Measurements from ENCODE around the gene DCUN1D5. TPM values are rescaled to one million over a fixed set of nuclear protein-coding genes. Genes with fewer than 3 reads are reported as not detected.
A peak's percentile ranks its signal among the peaks of the same experiment; 100 is the strongest.

Gene DCUN1D5
- total RNA-seq, 1 donor from 2014 or later: 83.5 TPM

DNA sequence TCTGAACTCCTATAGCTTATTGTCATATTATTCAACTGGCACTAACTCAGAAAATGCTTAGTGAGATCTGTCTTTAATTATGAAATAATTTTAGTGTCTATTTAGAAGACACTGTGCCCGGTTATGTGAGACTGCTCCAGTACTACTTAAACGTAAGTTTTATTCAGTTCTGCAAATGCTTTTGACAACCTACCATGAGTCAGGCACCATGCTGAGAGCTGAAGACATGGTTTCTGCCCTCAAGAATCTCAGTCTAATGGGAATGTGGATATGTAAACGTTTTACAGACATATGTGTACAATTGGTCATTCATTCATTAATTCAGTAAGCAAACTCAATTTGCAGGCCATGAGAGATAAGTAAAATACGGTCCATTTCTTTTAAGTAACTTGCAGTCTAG, 40.0 kb downstream of the DCUN1D5 start:
- TF ChIP-seq, protein P1, sequence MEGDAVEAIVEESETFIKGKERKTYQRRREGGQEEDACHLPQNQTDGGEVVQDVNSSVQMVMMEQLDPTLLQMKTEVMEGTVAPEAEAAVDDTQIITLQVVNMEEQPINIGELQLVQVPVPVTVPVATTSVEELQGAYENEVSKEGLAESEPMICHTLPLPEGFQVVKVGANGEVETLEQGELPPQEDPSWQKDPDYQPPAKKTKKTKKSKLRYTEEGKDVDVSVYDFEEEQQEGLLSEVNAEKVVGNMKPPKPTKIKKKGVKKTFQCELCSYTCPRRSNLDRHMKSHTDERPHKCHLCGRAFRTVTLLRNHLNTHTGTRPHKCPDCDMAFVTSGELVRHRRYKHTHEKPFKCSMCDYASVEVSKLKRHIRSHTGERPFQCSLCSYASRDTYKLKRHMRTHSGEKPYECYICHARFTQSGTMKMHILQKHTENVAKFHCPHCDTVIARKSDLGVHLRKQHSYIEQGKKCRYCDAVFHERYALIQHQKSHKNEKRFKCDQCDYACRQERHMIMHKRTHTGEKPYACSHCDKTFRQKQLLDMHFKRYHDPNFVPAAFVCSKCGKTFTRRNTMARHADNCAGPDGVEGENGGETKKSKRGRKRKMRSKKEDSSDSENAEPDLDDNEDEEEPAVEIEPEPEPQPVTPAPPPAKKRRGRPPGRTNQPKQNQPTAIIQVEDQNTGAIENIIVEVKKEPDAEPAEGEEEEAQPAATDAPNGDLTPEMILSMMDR (IDR thresholded peaks at IDR 0.05; ENCODE audit: insufficient read depth, low read length, poor library complexity, severe bottlenecking): no peak
- Histone ChIP-seq H3K27me3 (ENCODE audit: control insufficient read depth, insufficient read depth, low read length) (no peaks in the 10 kb centered on the region), H3K4me3 (ENCODE audit: low read depth, low read length) (no peak overlapping the region), H3K36me3 (ENCODE audit: control insufficient read depth, insufficient read depth, low read length) (no peaks in the 10 kb centered on the region)
- DNase-seq (ENCODE audit: low read depth): peak; percentile 62

DNA sequence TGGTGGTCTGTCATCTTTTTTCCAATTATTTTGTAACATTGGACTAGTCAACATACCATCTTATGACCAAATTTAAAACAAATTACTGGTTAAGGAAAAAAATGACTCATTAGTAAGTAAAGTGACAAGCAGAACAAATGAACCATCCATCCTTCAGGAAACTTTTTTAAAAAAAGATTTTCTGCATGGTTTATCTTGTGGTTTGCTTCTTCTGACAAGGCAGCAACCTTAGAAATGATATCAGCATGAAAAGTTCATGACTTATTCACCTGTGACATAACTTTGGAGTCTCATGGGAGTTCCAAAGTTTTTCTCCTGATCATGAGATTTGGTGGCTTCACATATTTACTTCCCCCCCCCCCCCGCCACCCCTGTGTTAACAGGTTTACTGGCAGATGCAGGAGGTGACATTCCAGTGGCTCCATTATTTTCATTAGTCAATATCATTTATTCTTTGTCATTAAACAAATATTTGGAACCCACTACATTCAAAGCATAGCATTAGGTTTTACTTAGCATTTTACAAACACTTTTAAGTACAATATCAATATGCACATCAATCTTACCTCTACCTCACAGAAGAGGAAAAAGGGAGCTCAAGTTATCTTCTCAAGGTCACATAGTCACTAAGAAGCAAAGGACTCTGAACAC, 40.7 kb downstream of the DCUN1D5 start:
- H3K4me3 ChIP-seq (ENCODE audit: low read depth, low read length): no peak overlapping the region
- H3K27me3 ChIP-seq (ENCODE audit: control insufficient read depth, insufficient read depth, low read length): no peaks in the 10 kb centered on the region
- TF ChIP-seq, protein P1 (IDR thresholded peaks at IDR 0.05; ENCODE audit: insufficient read depth, low read length, poor library complexity, severe bottlenecking): no peak
- no peaks in the 10 kb centered on the region for H3K36me3 ChIP-seq (ENCODE audit: control insufficient read depth, insufficient read depth, low read length)
- peak; percentile 50 for DNase-seq (ENCODE audit: low read depth)

DNA sequence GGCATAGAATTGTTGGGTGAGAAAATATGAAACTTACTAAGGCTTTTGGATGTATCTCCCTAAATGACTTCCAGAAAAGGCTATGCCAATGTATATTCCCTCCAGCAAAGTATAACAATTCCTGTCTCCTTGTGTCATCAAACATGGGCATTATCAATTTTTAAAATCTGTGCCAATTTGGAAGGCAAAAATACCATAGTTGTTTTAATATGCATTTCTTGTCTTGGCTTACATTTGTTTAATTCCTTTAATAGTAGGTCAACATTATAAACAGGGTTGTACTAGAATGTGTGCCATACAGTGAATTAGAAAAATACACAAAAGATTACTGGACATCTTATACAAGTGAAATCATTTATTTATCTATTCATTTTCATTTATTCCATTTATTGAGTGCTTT, 41.6 kb downstream of the DCUN1D5 start:
- TF ChIP-seq, protein P1 (IDR thresholded peaks at IDR 0.05; ENCODE audit: insufficient read depth, low read length, poor library complexity, severe bottlenecking): no peak
- Histone ChIP-seq H3K27me3 (ENCODE audit: control insufficient read depth, insufficient read depth, low read length) (no peaks in the 10 kb centered on the region), H3K4me3 (ENCODE audit: low read depth, low read length) (no peak overlapping the region), H3K36me3 (ENCODE audit: control insufficient read depth, insufficient read depth, low read length) (no peaks in the 10 kb centered on the region)
- DNase-seq (ENCODE audit: low read depth): no peak

DNA sequence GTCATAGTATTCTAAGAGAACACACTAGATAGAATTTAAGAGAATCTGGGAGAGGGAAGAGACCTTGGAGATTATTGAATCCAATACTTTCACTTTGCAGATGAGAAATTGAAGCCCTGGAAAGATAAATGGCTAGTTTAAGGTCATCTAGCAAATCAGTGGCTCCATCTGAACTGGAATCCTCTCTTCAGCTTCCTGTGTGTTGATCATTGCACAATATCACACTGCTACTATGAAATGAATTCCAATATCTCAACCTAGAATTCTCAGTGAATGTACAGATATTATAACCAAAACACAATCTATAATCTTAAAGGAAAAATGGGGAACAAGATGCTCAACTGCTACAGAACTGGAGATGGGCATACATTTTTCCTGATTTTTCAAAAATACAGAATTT, 44.1 kb downstream of the DCUN1D5 start:
- TF ChIP-seq, protein P1 (IDR thresholded peaks at IDR 0.05; ENCODE audit: insufficient read depth, low read length, poor library complexity, severe bottlenecking): no peak
- DNase-seq (ENCODE audit: low read depth): no peak
- H3K4me3 ChIP-seq (ENCODE audit: low read depth, low read length): no peak overlapping the region
- no peaks in the 10 kb centered on the region for H3K36me3 ChIP-seq (ENCODE audit: control insufficient read depth, insufficient read depth, low read length)
- H3K27me3 ChIP-seq (ENCODE audit: control insufficient read depth, insufficient read depth, low read length): no peaks in the 10 kb centered on the region

DNA sequence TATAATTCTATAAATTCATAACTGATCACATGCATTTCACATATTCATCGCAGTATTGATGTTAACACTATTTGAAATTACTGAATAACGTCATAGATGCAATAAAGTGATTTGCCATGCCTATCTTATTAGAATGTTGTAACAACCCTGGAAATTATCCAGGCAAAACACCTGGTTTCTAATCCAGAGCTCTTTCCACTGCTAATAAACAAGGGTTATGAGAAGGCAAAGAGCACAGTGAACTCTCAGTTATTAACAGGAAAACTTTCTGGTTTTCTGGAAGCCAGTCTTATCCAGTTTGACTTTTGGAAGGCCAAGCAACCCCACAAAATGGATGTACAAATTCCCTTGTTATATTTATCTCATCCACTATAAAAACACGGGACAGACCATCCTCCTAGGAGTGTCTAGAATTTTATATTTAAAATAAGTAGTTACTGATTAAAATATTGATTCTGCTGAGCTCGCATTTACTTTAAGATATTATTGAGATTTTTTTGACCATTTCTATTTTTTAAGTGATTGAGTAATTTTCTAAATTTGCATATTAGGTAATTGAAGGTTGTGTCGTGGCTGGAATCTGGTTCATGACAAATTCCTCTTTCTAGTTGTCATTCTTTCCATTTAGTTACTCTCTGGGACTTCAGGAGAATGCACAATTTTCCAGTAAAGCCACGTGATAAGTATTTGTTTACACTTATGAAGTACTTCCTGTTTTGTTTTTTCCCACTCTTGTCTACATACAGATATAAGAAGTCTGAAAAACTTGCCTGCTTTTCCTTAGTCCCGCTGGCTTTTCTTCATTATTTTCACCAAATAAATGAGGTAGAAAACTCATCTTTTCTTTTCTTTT, 47.9 kb downstream of the DCUN1D5 start:
- Histone ChIP-seq H3K36me3 (ENCODE audit: control insufficient read depth, insufficient read depth, low read length) (no peaks in the 10 kb centered on the region), H3K4me3 (ENCODE audit: low read depth, low read length) (no peak overlapping the region), H3K27me3 (ENCODE audit: control insufficient read depth, insufficient read depth, low read length) (no peaks in the 10 kb centered on the region)
- no peak for DNase-seq (ENCODE audit: low read depth)
- TF ChIP-seq, protein P1 (IDR thresholded peaks at IDR 0.05; ENCODE audit: insufficient read depth, low read length, poor library complexity, severe bottlenecking): no peak

All from kidney epithelial cell (primary cell).